Gastroesophageal sphincter (tissue), 3 donors: ENCODE data around the gene CDH4.

Experiments
- CTCF ChIP-seq, 4 experiments: fragments of 200-600 bp in 2 of 4; fragments of 450-650 bp in 2 of 4; sonication (generic) in 1 of 4; IDR thresholded peaks; one replicate each; pipeline ENCODE4 v1.5.1; 2017 to 2019; ENCODE audit warnings: antibody characterized with exemption in 4 of 4, mild to moderate bottlenecking in 2 of 4, moderate library complexity in 2 of 4
- POLR2A ChIP-seq, 2 donors: fragments of 450-650 bp; IDR thresholded peaks; one replicate each; pipeline ENCODE4 v1.6.1; 2017; ENCODE audit warnings: antibody characterized with exemption in 2 of 2, mild to moderate bottlenecking in 2 of 2, moderate library complexity in 1 of 2

- no peak for TF ChIP-seq CTCF (IDR thresholded peaks at IDR 0.05)
- no peak for TF ChIP-seq POLR2A (IDR thresholded peaks at IDR 0.05)
These were observed 548.5 kb downstream of the CDH4 start for GRCh38 chr20:61800359-61801064.
